GM12872 (cell line): ENCODE measurements around the gene SOX9.

Source experiments
- TF ChIP-seq, protein P1 (sequence below): IDR thresholded peaks from 3 replicates; pipeline ENCODE4 v1.5.1; 2011; ENCODE audit warnings: low read depth, mild to moderate bottlenecking, low read length, moderate library complexity; ENCODE audit not compliant: insufficient read depth

SOX9 gene

DNA sequence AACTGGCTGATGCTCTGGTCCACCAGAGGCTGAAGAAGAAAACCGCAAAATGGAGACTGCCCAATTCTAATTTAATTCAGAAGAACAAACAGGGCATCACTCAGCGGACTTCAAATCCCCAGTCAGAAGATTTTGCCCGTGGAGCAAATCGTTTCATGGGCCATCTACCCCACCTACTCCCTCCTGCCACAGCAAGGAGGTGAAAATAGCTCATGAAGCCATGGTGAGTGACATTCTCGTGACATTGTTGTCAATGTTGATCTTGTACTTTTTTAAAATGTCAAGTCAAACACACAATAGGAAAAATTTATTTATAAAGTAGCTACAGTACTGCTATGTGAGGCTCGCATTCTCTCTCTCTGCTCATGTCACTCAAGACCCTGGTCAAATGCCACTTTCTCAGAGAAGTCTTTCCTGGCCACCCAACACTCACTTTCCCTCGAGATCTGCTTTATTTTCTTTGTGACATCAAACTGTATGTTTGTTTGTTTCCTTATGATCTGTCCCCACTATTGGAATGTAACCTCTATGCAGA is 31.3 kb upstream of the SOX9 start:
- TF ChIP-seq, protein P1, sequence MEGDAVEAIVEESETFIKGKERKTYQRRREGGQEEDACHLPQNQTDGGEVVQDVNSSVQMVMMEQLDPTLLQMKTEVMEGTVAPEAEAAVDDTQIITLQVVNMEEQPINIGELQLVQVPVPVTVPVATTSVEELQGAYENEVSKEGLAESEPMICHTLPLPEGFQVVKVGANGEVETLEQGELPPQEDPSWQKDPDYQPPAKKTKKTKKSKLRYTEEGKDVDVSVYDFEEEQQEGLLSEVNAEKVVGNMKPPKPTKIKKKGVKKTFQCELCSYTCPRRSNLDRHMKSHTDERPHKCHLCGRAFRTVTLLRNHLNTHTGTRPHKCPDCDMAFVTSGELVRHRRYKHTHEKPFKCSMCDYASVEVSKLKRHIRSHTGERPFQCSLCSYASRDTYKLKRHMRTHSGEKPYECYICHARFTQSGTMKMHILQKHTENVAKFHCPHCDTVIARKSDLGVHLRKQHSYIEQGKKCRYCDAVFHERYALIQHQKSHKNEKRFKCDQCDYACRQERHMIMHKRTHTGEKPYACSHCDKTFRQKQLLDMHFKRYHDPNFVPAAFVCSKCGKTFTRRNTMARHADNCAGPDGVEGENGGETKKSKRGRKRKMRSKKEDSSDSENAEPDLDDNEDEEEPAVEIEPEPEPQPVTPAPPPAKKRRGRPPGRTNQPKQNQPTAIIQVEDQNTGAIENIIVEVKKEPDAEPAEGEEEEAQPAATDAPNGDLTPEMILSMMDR, result no peak

DNA sequence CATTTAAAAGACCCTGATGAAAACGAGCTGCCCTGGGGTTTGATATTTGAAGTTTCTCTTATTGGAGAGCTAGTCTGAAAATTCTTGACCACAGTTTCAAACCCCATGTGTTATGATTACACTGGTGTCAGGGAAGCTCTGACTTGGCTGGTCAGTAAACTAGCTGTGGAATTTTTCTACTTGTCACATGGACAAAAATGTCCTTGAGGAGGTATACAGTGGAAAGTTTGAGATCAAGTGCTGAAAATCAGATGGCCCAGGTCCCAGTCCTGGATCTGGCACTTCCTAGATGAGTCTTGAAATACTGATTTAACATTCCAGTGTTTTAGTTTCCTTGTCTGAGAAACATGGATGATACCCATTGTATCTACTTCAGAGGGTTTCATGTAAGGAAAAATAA is 30.7 kb upstream of the SOX9 start:
- TF ChIP-seq, protein P1, result no peak

GRCh38 chr17:72092710-72093322 is 28.0 kb upstream of the SOX9 start:
- TF ChIP-seq, protein P1, result no peak

GRCh38 chr17:72093707-72094106 is 27.1 kb upstream of the SOX9 start:
- TF ChIP-seq, protein P1, result no peak

- TF ChIP-seq, protein P1, result no peak
Measured at GRCh38 chr17:72095316-72095715, 25.5 kb upstream of the SOX9 start.

- TF ChIP-seq, protein P1, result no peak
Measured at GRCh38 chr17:72097144-72097543, 23.7 kb upstream of the SOX9 start.

- TF ChIP-seq, protein P1, result no peak
Measured at GRCh38 chr17:72099919-72100318, 20.9 kb upstream of the SOX9 start.
